Amniotic stem cell (primary cell): ENCODE data around the gene BHLHA15.
"Not testable (repeated sequence)": the region's sequence is repeated elsewhere in the genome, so short reads cannot be mapped to it uniquely, and the experiment has no call there.

Experiments
- DNase-seq: peaks from one replicate; lab custom pipeline; 2025; lab: John Stamatoyannopoulos, UW

The BHLHA15 gene

GRCh38 chr7:98210513-98211220, 572 bp upstream of the BHLHA15 start:
- DNase-seq = no peak

DNA sequence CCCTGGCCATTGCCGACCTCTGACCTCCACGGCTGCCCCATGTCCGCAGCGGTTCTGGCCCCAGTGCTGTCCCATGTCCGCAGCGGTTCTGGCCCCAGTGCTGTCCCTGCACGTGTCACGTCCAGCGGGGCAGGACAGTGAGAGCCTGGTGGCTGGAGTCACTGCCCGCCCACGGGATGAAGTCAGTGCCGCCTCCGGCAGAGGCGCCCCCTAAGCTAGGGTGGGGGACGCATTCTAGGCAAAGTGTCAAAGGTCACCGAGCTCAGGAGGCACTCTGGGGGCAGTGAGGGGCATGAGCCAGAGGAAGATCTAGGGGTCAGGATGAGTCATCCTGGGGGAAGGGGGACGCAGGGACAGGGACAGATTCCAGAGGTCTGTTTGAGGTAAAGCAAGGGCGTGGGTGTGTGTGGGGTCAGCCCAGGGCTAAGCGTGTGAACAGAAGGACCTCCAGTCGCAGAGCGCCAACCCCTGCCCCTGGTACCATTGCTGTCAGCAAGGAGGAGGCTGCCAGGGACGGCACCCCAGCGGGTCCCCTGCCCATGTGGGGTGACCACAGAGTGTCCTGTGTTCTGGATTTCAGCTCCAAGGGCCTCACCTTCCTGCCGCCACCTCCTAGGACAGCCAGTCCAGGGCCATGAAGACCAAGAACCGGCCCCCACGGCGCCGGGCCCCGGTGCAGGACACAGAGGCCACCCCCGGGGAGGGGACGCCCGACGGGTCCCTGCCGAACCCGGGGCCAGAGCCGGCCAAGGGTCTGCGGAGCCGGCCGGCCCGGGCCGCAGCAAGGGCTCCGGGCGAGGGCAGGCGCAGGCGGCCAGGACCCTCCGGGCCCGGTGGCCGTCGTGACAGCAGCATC, 665 bp downstream of the BHLHA15 start:
- no peak for DNase-seq

- DNase-seq = no peak
Measured at GRCh38 chr7:98212532-98213041, 1.3 kb downstream of the BHLHA15 start.

- no peak for DNase-seq
Measured at GRCh38 chr7:98213296-98213887, 2.2 kb downstream of the BHLHA15 start.

DNA sequence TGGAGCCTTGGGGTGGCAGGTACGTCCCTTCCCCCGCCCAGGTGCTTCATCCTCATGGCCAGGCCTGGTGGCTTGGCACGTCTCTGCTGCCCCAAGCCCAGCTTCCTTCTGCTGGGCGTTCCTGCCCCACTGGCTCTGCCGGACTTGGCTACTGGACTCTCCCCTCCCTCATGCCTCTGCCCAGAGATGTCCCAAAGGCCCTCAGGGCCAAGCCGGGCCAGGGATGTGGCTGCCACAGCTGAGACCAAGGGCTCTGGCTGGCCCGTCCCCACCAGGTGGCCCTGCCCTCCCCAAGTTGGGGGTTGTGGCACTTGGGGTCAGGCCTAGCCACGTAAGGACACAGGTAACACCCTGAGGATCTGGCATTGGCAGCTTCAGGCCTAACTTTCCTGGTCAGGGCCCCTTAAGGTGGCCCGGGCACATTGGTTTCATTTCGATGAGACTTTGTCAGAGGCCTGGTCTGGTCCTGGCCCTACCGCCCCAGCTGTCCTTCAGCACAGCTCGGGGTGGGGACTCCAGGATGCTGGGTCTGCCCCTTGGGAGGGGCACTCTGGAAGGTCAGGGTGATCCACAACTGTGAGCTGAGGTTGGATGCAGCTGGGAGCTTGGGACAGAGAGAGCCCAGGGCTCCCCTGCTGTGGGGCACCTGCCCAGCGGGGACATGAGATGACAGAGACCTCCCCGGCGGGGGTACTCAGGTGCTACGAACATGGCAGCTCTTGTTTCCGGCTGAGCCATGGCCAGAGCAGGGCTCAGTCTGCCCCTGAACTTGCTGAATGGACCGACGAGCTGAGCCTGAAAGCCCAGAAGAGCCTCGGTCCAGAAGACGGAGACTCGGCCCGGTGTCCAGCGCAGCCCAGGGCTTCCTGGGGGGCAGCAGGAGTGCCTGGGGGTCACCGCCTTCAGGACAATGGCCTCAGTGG, 2.9 kb downstream of the BHLHA15 start:
- DNase-seq = no peak

DNA sequence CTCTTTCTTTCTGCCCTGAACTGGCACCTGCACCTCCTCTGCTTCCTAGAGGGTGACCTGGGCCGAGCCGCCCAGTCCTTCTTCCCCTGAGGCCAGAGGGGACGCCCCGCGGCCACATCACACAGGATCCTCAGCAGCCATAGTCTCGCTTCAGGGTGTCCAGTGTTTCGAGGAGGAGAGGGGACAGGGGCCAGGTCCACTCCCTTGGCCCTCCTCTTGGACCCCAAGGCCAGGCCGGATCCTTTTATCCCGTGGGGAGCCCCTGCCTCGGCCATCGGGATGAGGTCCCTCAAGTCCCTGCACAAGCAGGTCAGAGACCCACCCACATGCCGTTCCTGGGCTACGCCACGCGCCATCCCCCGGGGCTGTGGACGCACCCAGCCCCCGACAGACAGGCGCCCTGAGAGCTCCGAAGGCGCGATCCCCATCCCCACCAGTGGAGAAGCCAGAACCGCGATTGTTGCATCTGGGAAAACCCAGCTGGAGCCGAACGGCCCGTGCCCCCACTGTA, 3.6 kb downstream of the BHLHA15 start:
- no peak for DNase-seq

DNA sequence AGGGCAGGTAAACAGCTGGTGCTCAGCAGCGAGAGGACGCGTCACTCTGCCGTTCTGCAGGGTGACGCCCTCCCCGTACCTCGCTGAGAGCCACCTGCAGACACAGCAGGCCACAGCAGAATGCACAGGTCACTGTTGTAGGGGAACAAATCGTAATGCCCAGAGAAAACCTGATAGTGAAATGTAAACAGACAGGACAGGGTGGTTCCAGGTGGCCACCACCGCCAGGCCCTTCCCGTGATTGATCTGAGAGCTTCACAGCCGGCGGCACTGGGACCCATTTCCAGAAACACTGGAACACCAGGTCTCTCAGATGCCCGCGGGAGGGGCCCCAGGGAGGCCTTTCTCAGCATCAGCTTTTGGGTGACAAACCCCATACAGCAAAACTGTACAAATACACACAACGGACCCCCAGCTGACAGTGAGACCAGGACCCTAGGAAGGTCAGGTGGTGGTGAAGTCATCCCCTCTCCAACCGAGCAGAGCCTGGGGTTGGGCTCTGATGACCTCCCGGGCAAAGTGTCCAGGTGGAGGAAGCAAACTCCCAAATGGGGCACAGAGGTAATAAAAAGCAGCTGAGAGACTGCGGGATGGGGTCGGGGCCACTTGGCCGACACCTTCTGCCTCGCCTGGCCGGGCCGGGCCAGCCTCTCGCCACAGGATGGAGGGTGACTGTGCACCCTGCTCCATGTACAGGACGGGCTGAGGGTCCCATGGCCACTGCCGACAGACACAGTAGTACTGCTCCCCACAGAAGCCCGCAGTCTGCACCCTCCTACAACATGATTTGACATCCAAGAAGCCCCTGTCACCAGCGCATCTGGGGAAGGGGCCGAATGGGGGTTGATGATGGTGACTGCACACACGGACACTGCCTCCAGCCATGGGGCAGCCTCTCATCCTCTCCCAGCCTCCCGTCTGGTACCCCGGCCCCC, 4.6 kb downstream of the BHLHA15 start:
- DNase-seq = no peak

DNA sequence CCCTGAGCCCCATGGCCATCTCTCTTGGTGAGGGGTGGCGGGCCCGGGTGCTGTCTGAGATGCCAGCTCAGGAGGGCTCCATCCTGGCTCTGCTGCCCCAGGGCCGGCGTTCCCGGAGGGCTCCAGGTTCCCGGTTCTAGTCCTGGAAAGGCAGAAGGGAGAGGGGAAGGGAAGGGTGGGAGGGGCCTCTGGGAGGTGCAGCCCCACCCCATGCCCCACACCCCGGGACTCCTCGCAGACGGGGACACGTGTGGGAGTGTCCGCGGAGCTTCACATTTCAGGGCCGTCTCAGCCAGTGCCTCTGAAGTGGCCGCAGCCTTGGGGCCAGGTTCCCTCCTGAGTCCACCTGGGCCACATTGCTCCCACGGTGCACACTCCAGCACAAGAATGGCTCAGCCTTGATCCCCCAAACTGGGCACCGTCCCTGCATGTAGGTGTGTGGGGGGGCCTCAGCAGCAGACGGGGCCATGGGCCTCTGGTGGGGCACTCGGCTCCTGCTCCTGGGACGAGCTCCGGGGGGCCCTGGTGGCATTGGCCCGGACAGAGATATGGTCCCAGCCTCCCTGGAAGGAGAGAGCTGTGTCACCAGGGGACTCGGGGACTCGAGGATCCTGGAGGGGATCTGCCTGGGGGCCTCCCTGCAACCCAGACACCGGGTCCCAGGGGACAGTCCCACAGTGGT, 5.8 kb downstream of the BHLHA15 start:
- no peak for DNase-seq

- DNase-seq = no peak
Measured at GRCh38 chr7:98217623-98218582, 6.7 kb downstream of the BHLHA15 start.

GRCh38 chr7:98219382-98219781, 8.1 kb downstream of the BHLHA15 start:
- DNase-seq = not testable (repeated sequence)

DNA sequence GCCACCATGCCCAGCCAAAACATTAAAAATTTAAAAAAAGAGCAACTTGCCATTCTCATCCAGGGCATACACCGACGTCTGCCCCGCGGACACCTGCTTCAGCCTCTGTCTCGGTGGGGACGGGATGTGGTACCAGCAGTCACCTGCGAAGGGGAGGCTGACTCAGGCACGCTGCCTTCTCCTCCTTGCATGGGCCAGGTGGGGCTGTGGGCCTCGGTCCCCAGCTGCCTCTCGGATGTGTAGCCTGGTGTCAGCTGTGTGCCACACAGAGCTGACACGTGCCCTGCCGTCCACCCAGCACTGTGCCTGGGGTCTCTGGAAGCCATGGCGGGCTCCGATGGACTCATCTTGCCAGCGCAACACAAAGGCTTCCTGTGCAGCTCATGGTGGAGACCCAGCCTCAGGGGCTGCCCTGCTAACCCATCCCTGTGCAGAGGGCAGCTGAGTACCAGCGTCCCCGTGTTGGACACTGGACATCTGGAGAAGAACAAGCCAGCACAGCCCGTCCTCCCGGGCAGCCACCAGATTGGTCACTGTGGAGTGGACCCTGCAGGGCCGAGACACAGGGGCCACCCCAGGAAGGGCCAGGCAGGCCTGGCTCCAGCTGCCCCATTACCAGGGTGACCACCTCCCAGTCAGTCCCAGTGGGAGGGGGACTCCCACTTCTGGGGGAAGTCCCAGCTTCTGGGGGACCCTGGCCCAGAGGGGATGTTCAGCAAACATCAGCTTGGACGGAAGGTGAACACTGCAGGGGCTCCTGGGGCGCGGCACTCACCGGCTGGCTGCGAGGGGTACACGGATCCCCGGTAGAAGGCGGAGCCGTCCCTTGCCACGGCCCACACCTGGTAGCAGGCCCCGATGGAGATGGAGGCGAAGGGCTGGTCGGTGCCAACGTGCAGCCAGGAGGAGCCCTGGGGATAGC, 10.6 kb downstream of the BHLHA15 start:
- no peak for DNase-seq

DNA sequence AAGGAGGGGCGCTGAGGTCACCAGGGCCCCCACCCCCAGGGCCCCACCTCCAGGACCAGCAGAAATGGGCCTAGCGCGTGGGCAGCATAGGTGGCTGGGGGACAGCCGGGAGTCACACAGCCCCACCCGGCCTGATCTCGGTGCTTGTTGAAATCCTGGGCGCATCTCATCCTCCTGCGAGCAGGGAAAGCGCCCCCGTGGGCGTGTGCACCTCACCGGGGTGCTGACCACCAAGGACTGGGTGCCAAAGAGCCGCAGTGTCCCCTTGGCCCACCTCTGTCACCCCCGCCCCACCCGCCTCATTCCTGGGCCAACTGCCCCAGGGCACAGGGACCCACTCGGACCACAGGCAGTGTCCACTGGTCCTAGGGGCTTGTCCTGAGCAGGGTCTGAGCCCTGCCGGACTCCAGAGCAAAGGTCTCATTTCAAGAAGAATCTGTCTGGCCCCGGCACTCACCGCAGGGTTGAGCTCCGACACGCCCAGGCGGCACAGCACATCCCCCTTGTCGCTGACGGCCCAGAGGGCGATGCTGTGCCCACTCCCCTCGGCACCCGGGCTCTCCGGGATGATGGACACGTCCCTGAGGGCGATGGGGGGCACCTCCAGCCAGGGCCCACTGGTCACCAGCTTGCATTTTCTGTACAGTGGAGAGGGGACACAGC, 11.4 kb downstream of the BHLHA15 start:
- DNase-seq = no peak

GRCh38 chr7:98223351-98223897, 12.2 kb downstream of the BHLHA15 start:
- no peak for DNase-seq

DNA sequence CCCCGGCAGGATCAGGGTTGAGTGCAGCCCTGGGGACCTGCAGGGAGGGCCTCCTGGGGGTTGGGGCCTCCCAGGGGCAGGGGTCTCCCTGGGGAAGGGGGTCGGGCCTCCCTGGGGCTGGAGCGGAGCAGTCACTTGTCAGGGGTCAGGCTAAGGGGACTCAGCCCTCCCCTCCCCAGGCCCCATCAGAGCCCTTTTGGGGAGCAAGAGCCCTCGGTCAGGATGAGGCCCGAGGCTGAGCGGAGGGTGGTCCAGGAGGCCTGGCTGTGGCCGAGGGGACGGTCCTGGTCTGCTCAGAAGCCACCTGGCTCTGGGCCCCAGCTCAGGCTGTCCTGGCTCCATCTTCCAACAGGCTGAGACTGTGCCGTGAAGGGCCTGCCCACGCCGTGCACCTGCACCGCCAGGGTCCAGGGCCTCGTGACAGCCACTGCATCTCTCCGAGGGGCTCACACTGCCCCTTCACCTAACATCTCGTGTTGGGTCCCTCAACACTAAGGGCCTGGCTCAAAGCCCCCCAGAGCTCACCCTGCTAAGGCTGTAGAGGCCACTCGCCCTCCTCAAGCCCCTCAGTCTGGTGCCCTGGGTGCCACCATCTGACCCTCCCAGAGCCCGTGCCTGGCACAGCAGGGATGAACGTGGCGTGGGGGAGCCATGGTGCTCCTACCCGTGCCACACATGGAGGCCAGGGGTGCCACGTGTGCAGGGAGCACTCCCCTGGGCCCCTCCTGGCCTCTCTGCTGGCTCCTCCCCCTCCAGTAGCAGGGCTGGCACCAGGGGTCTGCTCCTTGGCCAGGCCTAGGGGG, 12.9 kb downstream of the BHLHA15 start:
- DNase-seq = no peak

DNA sequence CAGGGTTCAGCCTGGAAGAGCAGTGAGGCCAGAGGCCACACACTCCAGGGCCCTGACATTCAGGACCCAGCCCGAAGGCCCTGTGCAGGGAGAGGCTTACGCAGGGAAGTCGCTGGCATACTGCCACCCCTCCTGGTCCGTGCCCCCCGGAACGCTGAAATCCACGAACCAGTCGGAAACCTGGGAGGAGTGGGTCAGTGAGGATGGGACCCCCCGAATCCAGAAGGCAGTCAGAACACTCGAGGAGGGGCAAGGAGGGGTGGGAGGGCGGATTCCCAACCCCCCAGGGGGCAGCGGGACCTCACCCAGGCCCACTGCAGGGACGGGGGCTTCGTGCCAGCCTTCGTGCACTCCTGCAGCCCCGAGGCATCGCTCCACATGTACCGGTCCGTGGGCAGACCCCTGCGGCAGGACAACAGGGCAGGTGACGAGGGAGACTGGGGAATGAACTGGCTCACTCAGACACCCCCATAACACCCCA, 13.5 kb downstream of the BHLHA15 start:
- no peak for DNase-seq
